ENCODE data around the gene STAB1. TPM values are rescaled to one million over a fixed set of nuclear protein-coding genes. Genes with fewer than 3 reads are reported as not detected.
A peak's percentile ranks its signal among the peaks of the same experiment; 100 is the strongest.

The STAB1 gene
- total and polyA plus RNA-seq, 2 donors (not counting 1 experiment from before 2014, with no cell fraction given), result under 0.01 to 0.09 TPM

DNA sequence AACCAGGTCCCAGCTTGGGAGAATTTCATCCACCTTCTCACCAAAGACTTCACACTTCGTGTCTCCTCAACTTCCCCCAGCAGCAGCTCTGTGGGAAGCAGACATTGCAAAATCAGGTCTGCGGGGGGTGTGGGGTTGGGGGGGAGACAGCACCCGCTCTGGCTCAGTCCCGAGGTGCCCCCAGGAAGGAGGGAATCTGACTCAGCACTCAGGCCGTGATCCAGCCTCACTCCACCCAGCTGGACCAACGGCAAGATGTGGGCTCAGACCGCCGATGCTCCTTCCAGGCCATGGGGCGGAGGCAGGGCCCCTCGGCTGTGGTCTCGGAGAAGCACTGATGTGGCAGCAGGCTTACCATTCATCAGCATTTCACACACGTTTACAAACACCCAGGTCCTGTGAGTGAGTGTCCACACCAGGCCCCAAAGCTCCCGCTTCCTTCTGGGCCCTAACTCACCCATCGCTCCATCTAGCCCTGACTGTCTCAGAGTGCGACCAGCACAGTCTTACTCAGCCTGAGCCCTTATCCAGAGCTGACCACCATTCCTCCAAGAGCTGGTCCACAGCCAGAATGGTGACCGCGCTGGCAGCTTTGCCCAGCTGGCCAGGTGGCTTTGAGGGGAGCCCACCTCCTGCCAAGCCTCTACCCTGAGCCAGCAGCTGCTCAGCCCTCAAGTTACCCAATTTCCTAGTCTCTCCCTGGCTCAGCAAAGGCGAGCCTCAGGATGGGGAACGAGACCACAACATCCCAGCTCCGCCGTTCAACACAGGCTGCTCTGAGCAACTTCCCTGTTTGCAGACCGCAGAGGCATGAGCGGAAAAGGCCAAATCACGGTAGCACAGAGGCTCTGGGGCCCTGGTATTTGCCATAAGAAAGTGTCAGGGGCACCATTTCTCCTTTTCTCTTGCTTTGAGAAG lies 3.3 kb downstream of the STAB1 start:
- Histone ChIP-seq H3K4me2 (ENCODE audit: extremely low read depth, insufficient read depth, low read length) (peak overlapping the region; percentile 23), H3K36me3 (ENCODE audit: control insufficient read depth, insufficient read depth, low read length) (no peaks in the 10 kb centered on the region), H3K4me1 (ENCODE audit: control insufficient read depth, extremely low read depth, insufficient read depth, low read length) (peaks cover 8% of the 10 kb centered on the region), H4K20me1 (ENCODE audit: control insufficient read depth, extremely low read depth, insufficient read depth, low read length) (no peaks in the 10 kb centered on the region), H3K9ac (ENCODE audit: insufficient read depth, low read length) (no peak overlapping the region), H3K4me3 (replicated peaks in 1 of 4; ENCODE audit: control extremely low read depth in 1 of 4, insufficient read depth in 1 of 4, low read depth in 3 of 4, low read length in 4 of 4) (no peak overlapping the region), H3K27ac (ENCODE audit: insufficient read depth, low read length) (no peak overlapping the region), H3K79me2 (ENCODE audit: control insufficient read depth, insufficient read depth, low read length) (no peaks in the 10 kb centered on the region), H3K9me3 (ENCODE audit: control insufficient read depth, insufficient read depth, low read depth, low read length) (no peaks in the 10 kb centered on the region), H3K27me3 (ENCODE audit: control insufficient read depth, insufficient read depth, low read length) (no peaks in the 10 kb centered on the region), H2AFZ (ENCODE audit: low read length) (no peak overlapping the region)
- TF ChIP-seq, protein P1, sequence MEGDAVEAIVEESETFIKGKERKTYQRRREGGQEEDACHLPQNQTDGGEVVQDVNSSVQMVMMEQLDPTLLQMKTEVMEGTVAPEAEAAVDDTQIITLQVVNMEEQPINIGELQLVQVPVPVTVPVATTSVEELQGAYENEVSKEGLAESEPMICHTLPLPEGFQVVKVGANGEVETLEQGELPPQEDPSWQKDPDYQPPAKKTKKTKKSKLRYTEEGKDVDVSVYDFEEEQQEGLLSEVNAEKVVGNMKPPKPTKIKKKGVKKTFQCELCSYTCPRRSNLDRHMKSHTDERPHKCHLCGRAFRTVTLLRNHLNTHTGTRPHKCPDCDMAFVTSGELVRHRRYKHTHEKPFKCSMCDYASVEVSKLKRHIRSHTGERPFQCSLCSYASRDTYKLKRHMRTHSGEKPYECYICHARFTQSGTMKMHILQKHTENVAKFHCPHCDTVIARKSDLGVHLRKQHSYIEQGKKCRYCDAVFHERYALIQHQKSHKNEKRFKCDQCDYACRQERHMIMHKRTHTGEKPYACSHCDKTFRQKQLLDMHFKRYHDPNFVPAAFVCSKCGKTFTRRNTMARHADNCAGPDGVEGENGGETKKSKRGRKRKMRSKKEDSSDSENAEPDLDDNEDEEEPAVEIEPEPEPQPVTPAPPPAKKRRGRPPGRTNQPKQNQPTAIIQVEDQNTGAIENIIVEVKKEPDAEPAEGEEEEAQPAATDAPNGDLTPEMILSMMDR (conservative IDR thresholded peaks at IDR 0.05 in 1 of 2, IDR thresholded peaks at IDR 0.05 in 1 of 2; ENCODE audit: low read depth in 1 of 2, low read length in 2 of 2), result no peak
- TF ChIP-seq EZH2 (IDR thresholded peaks at IDR 0.05; ENCODE audit: low read length, missing control alignments), result no peak
- DNase-seq (ENCODE audit: low read depth in 2 of 2), result peak; percentile 85 to 92

DNA sequence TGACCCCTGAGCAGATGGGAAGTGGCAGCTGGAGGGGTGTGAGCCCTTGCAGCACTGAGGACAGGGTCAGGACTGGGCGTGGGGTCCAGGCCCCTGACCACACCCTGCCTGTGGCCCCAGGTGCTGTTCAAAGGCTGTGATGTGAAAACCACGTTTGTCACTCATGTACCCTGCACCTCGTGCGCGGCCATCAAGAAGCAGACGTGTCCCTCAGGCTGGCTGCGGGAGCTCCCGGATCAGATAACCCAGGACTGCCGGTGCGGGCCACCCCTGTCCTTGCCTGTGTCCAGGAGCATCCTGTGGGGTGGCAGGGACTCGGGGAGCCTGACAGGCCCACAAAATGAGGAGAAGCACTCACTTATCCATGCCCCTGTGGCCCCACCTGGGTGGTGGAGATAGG lies 5.9 kb downstream of the STAB1 start:
- Histone ChIP-seq H3K27ac (ENCODE audit: insufficient read depth, low read length) (no peak overlapping the region), H3K4me1 (ENCODE audit: control insufficient read depth, extremely low read depth, insufficient read depth, low read length) (peaks cover 2% of the 10 kb centered on the region), H3K27me3 (ENCODE audit: control insufficient read depth, insufficient read depth, low read length) (no peaks in the 10 kb centered on the region), H4K20me1 (ENCODE audit: control insufficient read depth, extremely low read depth, insufficient read depth, low read length) (no peaks in the 10 kb centered on the region), H3K4me3 (replicated peaks in 1 of 4; ENCODE audit: control extremely low read depth in 1 of 4, insufficient read depth in 1 of 4, low read depth in 3 of 4, low read length in 4 of 4) (no peak overlapping the region), H3K9ac (ENCODE audit: insufficient read depth, low read length) (no peak overlapping the region), H3K79me2 (ENCODE audit: control insufficient read depth, insufficient read depth, low read length) (no peaks in the 10 kb centered on the region), H2AFZ (ENCODE audit: low read length) (no peak overlapping the region), H3K4me2 (ENCODE audit: extremely low read depth, insufficient read depth, low read length) (no peak overlapping the region), H3K9me3 (ENCODE audit: control insufficient read depth, insufficient read depth, low read depth, low read length) (no peaks in the 10 kb centered on the region), H3K36me3 (ENCODE audit: control insufficient read depth, insufficient read depth, low read length) (no peaks in the 10 kb centered on the region)
- no peak for TF ChIP-seq EZH2 (IDR thresholded peaks at IDR 0.05; ENCODE audit: low read length, missing control alignments)
- TF ChIP-seq, protein P1 (conservative IDR thresholded peaks at IDR 0.05 in 1 of 2, IDR thresholded peaks at IDR 0.05 in 1 of 2; ENCODE audit: low read depth in 1 of 2, low read length in 2 of 2), result no peak
- DNase-seq (ENCODE audit: low read depth in 2 of 2), result no peak

DNA sequence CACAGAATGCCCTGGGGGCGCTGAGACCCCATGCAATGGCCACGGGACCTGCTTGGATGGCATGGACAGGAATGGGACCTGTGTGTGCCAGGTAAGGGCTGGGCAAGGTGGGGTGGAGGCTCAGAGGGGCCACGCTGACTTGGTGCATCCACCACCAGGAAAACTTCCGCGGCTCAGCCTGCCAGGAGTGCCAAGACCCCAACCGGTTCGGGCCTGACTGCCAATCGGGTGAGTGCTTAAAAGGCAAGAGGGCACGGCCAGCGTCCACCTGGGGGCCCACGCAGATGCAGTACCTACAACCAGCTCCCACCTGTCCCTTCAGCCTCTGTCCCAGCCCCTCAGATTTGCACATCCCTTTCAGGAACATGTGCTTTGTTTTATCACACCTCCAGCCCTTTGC lies 6.9 kb downstream of the STAB1 start:
- no peak overlapping the region for H3K4me2 ChIP-seq (ENCODE audit: extremely low read depth, insufficient read depth, low read length)
- no peak overlapping the region for H3K4me3 ChIP-seq (replicated peaks in 1 of 4; ENCODE audit: control extremely low read depth in 1 of 4, insufficient read depth in 1 of 4, low read depth in 3 of 4, low read length in 4 of 4)
- H3K27ac ChIP-seq (ENCODE audit: insufficient read depth, low read length), result no peak overlapping the region
- TF ChIP-seq, protein P1 (conservative IDR thresholded peaks at IDR 0.05 in 1 of 2, IDR thresholded peaks at IDR 0.05 in 1 of 2; ENCODE audit: low read depth in 1 of 2, low read length in 2 of 2), result no peak
- peaks cover 2% of the 10 kb centered on the region for H3K4me1 ChIP-seq (ENCODE audit: control insufficient read depth, extremely low read depth, insufficient read depth, low read length)
- H3K27me3 ChIP-seq (ENCODE audit: control insufficient read depth, insufficient read depth, low read length), result no peaks in the 10 kb centered on the region
- no peak overlapping the region for H2AFZ ChIP-seq (ENCODE audit: low read length)
- no peaks in the 10 kb centered on the region for H4K20me1 ChIP-seq (ENCODE audit: control insufficient read depth, extremely low read depth, insufficient read depth, low read length)
- no peaks in the 10 kb centered on the region for H3K79me2 ChIP-seq (ENCODE audit: control insufficient read depth, insufficient read depth, low read length)
- no peak overlapping the region for H3K9ac ChIP-seq (ENCODE audit: insufficient read depth, low read length)
- H3K36me3 ChIP-seq (ENCODE audit: control insufficient read depth, insufficient read depth, low read length), result no peaks in the 10 kb centered on the region
- no peaks in the 10 kb centered on the region for H3K9me3 ChIP-seq (ENCODE audit: control insufficient read depth, insufficient read depth, low read depth, low read length)
- no peak for DNase-seq (ENCODE audit: low read depth in 2 of 2)
